Activated CD4-positive, alpha-beta T cell treated with anti-CD3 and anti-CD28 coated beads for 24 hours (primary cell): ENCODE results near the gene MBD3.
"Not testable (repeated sequence)": the region's sequence is repeated elsewhere in the genome, so short reads cannot be mapped to it uniquely, and the experiment has no call there.

ENCODE experiments used
- DNase-seq, 2 donors: peaks; one replicate each; pipeline ENCODE4 v3.0.0-alpha.2; 2020; ENCODE audit warnings: low read depth in 2 of 2

Gene MBD3

DNA sequence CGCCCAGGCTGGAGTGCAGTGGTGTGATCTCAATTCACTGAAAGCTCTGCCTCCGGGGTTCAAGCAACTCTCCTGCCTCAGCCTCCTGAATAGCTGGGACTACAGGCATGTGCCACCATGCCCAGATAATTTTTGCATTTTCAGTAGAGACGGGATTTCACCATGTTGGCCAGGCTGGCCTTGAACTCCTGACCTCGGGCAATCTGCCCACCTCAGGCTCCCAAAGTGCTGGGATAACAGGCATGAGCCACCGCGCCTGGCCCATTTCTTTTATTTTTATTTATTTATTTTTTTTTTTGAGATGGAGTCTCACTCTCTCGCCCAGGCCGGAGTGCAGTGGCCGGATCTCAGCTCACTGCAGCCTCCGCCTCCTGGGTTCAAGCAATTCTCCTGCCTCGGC lies 52.9 kb downstream of the MBD3 start:
- not testable (repeated sequence) for DNase-seq

DNA sequence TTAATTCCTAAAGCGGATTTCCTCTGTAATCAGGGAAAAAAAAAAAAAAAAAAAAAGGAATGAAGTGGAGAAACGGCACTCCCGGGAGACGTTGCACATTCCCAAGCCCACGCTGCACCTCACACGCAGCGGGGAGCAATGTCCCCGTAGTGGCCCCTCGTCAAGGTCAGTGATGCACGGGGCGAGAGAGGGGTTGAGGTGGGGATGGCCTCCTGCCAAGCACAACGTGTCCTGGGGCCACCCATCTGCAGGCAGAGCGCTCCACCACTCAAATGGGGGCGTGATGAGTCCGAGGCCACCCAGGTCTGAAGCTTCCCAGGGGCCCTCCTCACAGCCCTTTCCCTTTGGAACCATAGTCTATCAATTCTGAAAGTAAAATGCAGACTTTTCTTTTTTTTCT lies 53.7 kb downstream of the MBD3 start:
- no peak for DNase-seq

DNA sequence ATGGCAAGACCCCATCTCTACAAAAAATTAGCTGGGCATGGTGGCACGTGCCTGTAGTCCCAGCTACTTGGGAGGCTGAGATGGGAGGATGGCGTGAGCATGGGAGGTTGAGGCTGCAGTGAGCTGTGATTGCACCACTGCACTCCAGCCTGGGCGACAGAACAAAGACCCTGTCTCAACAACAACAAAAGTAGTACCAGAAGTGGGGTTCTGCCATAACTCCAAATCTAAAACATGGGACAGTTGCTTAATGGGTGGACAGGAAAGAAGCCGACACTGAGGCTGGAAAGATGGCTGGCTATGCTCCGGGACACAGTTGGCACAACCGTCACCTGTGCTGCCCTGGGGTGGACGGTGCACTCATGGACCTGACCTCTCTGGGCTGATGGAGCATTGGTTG lies 57.0 kb downstream of the MBD3 start:
- not testable (repeated sequence) for DNase-seq

DNA sequence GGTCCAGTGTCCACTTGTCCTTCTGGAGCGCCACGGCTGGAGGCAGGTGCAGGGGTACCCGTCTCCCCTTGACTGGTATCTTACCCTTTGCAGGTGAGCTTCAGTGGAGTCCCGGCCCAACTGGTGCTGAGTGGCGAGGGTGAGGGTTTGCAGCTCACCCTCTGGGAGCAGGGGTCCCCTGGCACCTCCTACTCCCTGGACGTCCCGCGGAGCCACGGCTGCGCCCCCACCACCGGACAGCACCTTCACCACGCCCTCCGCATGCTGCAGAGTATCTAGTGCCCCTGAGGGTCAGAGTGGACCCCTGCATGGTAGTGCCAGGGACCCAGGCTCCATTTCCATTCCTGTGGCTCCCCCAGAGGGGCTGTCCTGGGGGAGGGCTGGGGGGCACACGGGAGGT lies 57.7 kb downstream of the MBD3 start:
- no peak for DNase-seq

DNA sequence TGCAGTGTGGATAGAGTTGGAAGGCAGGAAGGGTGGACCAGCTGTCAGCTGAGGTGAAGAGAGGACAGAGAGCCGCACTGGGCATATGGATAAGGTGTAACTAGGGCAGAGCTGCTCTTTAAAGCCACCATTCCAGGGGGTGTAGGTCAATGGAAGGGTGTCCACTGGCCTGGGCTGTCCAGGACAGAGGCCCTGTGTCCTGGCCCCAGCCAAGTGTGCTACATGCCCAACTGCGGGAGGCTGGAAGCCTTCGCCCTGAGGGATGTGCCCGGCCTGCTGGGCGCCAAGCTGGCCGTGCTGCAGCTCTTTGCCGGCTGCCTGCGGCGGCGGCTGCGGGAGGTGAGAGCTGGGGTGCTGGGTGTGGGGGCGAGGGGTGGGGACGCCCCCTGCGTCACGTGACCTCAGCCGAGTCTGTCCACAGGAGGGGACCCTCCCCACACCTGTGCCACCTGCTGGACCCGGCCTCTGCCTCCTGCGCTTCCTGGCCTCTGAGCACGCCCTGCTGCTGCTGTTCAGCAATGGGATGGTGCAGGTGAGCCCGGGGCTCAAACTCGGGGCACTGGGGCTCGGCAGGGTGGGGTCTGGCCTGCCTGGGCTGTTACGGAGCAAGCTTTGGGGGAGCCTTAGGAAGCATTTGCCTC lies 59.0 kb downstream of the MBD3 start:
- DNase-seq, result no peak

DNA sequence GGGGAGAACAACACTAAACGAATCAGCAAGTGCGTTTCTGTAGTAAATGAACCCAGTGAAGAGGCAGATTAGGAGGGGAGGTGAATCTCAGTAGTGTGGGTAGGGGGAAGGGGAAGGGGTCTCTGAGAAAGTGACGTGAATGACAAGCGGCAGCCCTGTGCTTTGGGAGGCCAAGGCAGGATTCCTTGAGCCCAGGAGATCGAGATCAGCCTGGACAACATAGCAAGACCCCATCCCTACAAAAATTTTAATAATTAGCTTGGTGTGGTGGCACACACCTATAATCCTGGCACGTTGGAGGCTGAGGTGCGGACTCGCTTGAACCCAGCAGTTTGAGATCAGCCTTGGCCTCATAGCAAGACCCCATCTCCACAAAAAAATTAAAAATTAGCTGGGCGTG lies 60.7 kb downstream of the MBD3 start:
- no peak for DNase-seq

DNA sequence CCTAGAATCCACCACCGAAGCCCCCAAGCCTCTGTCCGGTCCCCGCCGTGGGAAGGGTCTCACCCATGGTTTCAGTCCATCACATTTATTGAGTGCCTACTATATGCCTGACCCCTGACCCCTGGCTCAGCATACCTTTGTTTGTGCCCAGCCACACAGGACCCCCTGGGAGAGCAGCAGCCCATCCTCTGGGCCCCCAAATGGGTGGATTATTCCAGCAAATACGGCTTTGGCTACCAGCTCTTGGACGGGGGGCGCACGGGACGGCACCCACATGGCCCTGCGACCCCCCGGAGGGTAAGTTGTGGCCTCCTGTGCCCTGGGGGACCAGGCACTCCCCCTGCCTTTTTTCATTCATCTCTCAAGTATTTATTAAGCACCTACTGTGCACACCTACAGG lies 61.1 kb downstream of the MBD3 start:
- DNase-seq, result no peak

DNA sequence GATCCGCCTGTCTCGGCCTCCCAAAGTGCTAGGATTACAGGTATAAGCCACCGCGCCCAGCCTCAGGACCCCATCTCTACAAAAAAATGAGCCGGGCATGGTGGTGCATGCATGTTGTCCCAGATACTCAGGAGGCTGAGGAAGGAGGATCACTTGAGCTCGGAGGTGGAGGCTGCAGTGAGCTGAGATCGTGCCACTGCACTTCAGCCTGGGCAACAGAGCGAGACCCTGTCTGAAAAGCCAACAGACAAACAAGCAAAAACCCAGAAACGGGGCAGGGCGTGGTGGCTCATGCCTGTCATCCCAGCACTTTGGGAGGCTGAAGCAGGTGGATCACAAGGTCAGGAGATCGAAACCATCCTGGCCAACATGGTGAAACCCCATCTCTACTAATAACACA lies 61.8 kb downstream of the MBD3 start:
- not testable (repeated sequence) for DNase-seq

DNA sequence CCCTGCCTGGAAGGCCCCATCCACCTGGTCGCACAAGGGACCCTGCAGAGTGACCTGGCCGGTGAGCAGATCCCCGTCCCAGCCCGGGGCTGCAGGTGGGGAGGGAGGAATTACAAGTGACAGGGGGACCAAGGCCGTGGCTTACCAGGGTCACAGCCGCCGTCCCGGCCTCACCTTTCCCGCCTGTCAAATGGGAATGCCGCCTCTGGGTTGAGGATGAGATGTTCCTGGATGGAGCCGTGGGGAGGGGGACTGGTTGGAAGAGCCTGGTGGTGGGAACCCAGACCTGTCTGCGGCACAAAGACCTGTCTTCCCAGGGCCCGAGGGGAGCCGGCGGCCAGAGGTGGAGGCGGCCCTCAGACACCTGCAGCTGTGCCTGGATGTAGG lies 63.2 kb downstream of the MBD3 start:
- no peak for DNase-seq

DNA sequence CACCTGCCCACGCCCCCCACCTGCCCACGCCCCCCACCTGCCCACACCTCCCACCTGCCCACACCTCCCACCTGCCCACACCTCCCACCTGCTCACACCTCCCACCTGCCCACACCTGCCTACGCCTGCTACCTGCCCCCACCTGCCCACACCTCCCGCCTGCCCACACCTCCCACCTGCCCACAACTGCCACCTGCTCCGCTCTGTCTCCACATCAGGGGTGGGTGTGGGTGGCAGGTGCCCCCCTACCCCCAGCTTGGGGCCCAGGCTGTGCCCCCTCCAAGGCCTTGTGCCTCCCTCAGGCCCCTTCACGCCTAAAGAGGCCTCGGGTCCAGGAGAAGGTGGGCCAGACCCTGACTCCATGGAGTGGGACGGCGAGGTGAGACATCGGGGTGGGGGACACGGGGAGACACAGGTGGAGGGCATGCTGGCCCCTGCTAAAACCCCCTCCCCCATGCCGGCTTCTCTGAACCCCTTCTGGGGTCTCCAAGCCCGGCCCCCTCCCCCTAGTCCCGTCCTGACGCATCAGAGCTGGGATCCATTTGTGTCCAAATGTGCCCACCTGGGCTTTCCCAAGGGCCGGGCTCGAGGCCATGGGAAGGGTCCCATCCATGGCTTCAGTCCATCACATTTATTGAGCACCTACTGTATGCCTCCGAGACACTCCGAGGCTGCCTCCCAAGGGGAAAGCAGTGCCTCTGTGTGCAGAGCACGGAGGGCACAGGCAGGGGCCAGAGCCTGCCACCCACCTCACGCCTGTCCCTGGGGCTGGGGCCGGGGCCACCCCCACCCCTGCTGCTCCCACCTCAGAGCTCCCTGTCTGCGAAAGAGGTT lies 63.9 kb downstream of the MBD3 start:
- DNase-seq, result no peak

DNA sequence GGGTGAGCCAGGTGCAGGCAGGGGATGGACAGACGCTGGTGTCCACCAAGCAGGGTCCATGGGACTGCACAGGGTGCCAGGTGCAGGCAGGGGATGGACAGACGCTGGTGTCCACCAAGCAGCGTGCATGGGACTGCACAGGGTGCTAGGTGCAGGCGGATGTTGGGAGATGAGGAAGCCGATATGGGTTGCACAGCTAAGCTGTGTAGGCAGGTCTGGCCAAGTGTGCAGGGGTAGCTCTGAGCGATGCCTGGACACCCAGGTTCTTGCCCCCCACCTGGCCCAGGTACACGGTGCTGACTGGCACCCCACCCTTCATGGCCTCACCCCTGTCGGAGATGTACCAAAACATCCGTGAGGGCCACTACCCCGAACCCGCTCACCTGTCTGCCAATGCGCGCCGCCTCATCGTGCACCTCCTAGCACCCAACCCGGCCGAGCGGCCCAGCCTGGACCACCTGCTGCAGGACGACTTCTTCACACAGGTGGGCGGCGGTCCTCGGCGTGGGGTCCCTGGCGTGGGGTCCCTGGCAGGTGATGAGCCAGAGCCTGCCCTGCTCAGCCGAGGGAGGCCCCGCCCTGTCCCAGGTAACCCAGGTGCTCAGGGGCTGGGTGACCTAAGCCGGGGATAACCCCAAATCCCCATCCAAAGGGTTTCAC lies 64.9 kb downstream of the MBD3 start:
- DNase-seq, result no peak

DNA sequence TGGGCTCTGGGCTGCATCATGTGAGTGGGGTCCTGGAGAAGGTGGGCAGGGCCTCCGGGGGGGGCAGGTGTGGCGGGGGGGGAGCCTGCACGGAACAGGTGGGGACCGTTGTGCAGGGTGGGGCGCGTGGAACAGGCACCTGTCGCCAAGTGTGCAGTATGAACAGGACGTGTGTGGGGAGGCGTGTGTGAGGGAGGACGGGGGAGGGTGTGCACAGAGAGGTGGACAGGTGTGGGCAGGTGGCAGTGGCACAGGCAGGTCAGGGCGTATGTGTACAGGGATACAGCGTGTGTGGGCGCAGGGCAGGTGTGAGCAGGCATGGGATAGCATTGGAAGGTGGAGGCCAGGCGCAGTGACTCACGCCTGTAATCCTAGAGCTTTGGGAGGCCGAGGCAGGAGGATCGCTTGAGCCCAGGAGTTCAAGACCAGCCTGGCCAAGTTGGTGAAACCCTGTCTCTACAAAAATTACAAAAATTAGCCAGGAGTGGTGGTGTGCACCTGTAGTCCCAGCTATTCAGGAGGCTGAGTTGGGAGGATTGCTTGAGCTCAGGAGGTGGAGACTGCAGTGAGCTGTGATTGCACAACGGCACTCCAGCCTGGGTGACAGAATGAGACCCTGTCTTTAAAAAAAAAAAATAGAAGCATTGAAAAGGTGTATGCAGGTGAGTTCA lies 65.6 kb downstream of the MBD3 start:
- no peak for DNase-seq

DNA sequence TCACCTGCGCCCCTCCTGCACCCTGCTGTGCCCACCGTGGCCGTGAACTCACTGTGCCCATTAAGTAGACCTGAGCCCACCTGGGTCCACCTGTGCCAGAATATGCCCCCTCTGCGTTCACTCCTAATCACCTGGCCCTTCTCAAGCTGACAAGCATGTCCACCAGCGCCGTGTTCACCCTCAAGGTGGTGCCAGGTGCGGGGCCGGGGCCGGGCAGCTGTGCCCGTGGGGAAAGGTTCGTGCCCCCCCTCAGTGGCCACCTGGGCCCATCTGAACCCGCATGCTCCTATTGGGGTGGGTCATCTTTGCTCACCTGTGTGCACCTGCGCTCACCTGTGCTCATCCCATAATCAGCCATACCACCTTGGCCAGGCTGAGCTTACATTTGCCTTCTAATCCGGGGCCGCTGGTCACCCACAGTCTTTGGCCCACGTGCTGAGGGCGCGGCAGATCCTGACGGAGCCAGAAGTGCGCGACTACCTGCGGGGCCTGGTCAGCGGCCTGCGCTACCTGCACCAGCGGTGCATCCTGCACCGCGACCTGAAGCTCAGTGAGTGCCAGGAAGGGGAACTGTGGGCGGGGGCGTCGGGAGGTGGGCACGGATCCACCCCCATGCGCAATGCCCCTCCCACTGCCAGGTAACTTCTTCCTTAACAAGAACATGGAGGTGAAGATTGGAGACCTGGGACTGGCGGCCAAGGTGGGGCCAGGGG lies 66.4 kb downstream of the MBD3 start:
- no peak for DNase-seq

DNA sequence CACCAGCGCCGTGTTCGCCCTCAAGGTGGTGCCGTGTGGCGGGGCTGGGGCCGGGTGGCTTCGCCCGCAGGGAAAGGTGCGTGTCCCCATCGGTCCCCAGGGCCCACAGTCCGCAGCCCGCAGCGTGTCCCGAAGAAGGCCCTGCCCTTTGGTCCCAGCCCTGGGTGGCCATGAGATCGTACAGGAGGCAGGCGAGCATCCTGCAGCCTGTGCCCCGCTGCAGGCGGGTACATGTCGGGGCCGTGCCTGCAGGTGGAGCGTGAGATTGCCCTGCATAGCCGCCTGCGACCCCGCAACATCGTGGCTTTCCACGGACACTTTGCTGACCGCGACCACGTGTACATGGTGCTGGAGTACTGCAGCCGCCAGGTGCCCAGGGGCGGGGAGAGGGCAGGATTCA lies 67.3 kb downstream of the MBD3 start:
- no peak for DNase-seq

DNA sequence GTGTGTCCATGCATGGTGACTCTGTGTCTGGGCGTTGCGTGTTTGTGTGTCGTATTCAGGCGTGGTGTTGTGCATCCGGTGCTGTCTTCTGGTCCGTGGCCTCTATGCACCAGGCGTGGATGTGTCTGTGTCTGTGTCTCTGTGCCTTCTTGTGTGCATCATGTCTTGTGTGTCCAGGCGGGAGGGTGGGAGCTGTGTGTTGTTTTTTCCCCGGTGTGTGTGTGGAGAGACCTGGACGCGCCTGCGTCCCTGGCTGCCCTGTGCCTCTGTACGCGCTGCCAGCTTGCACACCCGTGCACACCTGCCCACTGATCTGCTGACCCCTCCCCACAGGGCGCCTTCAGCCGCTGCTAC lies 67.7 kb downstream of the MBD3 start:
- DNase-seq, result no peak

DNA sequence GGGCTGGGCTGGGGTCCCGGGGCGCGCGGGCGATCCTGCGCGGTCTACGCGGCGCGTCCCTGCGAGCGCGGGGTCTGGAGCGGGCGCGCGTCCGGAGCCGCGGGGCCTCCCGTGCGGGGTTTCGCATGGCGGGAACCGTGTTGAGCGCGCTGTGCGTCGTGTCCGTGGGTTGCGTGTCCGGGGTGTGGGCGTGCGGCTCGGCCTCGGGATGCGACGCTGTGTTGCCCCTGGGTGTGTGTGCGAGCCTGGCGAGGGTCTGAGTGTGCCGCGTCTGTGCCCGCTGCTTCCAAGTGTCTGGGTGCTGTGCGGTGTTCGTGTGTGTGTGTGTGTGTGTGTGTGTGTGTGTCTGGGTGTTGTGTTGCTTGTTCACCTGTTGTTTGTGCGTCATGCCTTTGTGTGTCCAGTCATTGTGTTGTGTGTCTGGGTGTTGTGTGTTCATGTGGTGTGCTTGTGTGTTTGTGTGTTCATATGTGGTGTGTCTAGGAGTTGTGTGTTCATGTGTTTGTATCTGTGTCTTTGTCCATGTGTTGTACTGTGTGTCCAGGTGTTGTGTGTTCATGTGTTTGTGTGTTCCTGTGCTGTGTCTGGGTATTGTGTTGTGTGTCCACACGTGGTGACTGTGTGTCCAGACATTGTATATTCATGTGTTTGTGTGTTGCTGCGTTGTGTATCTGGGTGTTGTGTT lies 68.2 kb downstream of the MBD3 start:
- no peak for DNase-seq
